ENCODE results near the gene PLOD1. TPM values are rescaled to one million over a fixed set of nuclear protein-coding genes. Genes with fewer than 3 reads are reported as not detected.

PLOD1 gene
- total and polyA plus RNA-seq, 2 of the 13 experiments (the other 11 are each of a cell fraction or from before 2014, with no cell fraction given) = 70.1 to 318 TPM

DNA sequence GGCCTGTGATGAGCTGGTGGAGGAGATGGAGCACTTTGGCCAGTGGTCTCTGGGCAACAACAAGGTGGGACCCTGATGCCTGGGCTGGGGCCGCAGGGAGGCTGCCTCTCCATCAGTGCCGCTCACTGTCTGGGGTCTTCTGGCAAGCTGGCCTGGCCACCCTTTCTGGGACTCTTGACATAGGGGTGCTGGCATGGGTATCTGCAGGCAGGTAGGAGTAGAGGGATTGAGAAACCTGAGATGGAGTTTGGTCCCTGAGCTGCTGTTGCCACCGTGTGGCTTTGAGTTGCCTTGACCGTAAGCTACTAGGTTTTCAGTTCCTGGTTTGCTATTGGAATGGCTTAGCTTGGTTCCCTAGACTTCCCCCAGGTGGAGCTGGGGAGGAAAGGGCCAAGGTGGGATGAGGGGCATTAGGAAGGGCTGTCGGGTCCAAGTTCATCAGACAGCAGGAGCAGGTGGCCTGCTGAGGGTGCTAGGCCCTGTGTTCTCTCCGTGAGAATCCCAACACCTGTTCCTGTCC is 32.6 kb downstream of the PLOD1 start (continued):
- TF ChIP-seq ZNF205 (CRISPR knock-in tag; IDR thresholded peaks at IDR 0.05) = no peak
- no peak for TF ChIP-seq ZNF7 (CRISPR knock-in tag; IDR thresholded peaks at IDR 0.05)
- no peak for TF ChIP-seq HOXA7 (CRISPR knock-in tag; IDR thresholded peaks at IDR 0.05)
- TF ChIP-seq ZNF556 (CRISPR knock-in tag; IDR thresholded peaks at IDR 0.05; ENCODE audit: borderline replicate concordance) = no peak
- TF ChIP-seq GPN1 (CRISPR knock-in tag; IDR thresholded peaks at IDR 0.05; ENCODE audit: borderline replicate concordance) = no peak
- TF ChIP-seq, protein P1, sequence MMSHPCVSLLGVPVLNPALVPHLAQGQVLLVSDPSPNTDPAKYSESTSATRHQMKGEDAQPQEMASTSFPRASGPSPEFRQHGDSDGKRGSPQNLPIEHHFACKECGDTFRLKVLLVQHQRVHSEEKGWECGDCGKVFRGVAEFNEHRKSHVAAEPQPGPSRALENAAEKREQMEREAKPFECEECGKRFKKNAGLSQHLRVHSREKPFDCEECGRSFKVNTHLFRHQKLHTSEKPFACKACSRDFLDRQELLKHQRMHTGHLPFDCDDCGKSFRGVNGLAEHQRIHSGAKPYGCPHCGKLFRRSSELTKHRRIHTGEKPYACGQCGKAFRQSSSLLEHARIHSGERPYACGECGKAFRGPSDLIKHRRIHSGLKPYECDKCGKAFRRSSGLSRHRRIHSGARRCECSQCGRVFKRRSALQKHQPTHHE (CRISPR knock-in tag; IDR thresholded peaks at IDR 0.05; ENCODE audit: borderline replicate concordance) = no peak
- TF ChIP-seq ZNF841 (CRISPR knock-in tag; IDR thresholded peaks at IDR 0.05; ENCODE audit: borderline replicate concordance) = no peak
- no peak for TF ChIP-seq ZNF564 (CRISPR knock-in tag; IDR thresholded peaks at IDR 0.05)
- TF ChIP-seq FOXC1 (CRISPR knock-in tag; IDR thresholded peaks at IDR 0.05; ENCODE audit: borderline replicate concordance) = no peak
- TF ChIP-seq, protein P2, sequence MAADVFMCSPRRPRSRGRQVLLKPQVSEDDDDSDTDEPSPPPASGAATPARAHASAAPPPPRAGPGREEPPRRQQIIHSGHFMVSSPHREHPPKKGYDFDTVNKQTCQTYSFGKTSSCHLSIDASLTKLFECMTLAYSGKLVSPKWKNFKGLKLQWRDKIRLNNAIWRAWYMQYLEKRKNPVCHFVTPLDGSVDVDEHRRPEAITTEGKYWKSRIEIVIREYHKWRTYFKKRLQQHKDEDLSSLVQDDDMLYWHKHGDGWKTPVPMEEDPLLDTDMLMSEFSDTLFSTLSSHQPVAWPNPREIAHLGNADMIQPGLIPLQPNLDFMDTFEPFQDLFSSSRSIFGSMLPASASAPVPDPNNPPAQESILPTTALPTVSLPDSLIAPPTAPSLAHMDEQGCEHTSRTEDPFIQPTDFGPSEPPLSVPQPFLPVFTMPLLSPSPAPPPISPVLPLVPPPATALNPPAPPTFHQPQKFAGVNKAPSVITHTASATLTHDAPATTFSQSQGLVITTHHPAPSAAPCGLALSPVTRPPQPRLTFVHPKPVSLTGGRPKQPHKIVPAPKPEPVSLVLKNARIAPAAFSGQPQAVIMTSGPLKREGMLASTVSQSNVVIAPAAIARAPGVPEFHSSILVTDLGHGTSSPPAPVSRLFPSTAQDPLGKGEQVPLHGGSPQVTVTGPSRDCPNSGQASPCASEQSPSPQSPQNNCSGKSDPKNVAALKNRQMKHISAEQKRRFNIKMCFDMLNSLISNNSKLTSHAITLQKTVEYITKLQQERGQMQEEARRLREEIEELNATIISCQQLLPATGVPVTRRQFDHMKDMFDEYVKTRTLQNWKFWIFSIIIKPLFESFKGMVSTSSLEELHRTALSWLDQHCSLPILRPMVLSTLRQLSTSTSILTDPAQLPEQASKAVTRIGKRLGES (CRISPR knock-in tag; IDR thresholded peaks at IDR 0.05; ENCODE audit: borderline replicate concordance) = no peak
- peak; percentile 57; the same call in 1 of the 2 replicates for TF ChIP-seq CEBPB (IDR thresholded peaks at IDR 0.05; ENCODE audit: borderline replicate concordance, low read depth, low read length)
- no peak for TF ChIP-seq ZNF225 (CRISPR knock-in tag; IDR thresholded peaks at IDR 0.05)
- no peak for TF ChIP-seq POLR2G (IDR thresholded peaks at IDR 0.05; ENCODE audit: low read depth, low read length)
- TF ChIP-seq, protein P3, sequence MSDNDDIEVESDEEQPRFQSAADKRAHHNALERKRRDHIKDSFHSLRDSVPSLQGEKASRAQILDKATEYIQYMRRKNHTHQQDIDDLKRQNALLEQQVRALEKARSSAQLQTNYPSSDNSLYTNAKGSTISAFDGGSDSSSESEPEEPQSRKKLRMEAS (IDR thresholded peaks at IDR 0.05) = no peak
- no peak for TF ChIP-seq ZNF282 (IDR thresholded peaks at IDR 0.05; ENCODE audit: partially characterized antibody)
- TF ChIP-seq, protein P4, sequence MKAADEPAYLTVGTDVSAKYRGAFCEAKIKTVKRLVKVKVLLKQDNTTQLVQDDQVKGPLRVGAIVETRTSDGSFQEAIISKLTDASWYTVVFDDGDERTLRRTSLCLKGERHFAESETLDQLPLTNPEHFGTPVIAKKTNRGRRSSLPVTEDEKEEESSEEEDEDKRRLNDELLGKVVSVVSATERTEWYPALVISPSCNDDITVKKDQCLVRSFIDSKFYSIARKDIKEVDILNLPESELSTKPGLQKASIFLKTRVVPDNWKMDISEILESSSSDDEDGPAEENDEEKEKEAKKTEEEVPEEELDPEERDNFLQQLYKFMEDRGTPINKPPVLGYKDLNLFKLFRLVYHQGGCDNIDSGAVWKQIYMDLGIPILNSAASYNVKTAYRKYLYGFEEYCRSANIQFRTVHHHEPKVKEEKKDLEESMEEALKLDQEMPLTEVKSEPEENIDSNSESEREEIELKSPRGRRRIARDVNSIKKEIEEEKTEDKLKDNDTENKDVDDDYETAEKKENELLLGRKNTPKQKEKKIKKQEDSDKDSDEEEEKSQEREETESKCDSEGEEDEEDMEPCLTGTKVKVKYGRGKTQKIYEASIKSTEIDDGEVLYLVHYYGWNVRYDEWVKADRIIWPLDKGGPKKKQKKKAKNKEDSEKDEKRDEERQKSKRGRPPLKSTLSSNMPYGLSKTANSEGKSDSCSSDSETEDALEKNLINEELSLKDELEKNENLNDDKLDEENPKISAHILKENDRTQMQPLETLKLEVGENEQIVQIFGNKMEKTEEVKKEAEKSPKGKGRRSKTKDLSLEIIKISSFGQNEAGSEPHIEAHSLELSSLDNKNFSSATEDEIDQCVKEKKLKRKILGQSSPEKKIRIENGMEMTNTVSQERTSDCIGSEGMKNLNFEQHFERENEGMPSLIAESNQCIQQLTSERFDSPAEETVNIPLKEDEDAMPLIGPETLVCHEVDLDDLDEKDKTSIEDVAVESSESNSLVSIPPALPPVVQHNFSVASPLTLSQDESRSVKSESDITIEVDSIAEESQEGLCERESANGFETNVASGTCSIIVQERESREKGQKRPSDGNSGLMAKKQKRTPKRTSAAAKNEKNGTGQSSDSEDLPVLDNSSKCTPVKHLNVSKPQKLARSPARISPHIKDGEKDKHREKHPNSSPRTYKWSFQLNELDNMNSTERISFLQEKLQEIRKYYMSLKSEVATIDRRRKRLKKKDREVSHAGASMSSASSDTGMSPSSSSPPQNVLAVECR (CRISPR knock-in tag; IDR thresholded peaks at IDR 0.05; ENCODE audit: borderline replicate concordance) = no peak
- TF ChIP-seq, protein P5, sequence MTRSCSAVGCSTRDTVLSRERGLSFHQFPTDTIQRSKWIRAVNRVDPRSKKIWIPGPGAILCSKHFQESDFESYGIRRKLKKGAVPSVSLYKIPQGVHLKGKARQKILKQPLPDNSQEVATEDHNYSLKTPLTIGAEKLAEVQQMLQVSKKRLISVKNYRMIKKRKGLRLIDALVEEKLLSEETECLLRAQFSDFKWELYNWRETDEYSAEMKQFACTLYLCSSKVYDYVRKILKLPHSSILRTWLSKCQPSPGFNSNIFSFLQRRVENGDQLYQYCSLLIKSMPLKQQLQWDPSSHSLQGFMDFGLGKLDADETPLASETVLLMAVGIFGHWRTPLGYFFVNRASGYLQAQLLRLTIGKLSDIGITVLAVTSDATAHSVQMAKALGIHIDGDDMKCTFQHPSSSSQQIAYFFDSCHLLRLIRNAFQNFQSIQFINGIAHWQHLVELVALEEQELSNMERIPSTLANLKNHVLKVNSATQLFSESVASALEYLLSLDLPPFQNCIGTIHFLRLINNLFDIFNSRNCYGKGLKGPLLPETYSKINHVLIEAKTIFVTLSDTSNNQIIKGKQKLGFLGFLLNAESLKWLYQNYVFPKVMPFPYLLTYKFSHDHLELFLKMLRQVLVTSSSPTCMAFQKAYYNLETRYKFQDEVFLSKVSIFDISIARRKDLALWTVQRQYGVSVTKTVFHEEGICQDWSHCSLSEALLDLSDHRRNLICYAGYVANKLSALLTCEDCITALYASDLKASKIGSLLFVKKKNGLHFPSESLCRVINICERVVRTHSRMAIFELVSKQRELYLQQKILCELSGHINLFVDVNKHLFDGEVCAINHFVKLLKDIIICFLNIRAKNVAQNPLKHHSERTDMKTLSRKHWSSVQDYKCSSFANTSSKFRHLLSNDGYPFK (CRISPR knock-in tag; IDR thresholded peaks at IDR 0.05; ENCODE audit: borderline replicate concordance) = no peak
- no peak for TF ChIP-seq CC2D1A (CRISPR knock-in tag; IDR thresholded peaks at IDR 0.05)
